Gastrocnemius medialis (tissue), 4 donors: Measurements from ENCODE around the gene ZSCAN29.

Source experiments
- POLR2A ChIP-seq, 2 donors: fragments of 450-650 bp; IDR thresholded peaks; one replicate each; pipeline ENCODE4 v1.6.1; 2017; ENCODE audit warnings: antibody characterized with exemption in 2 of 2, mild to moderate bottlenecking in 2 of 2, moderate library complexity in 2 of 2
- TF ChIP-seq, protein P1 (sequence below), 5 experiments: fragments of 450-650 bp in 3 of 5; fragments of 200-600 bp in 2 of 5; sonication (generic) in 2 of 5; IDR thresholded peaks in 4 of 5; conservative IDR thresholded peaks in 1 of 5; 1 replicate in 4 of 5; 2 replicates in 1 of 5; pipeline ENCODE4 v1.5.1; 2016 to 2019; ENCODE audit warnings: antibody characterized with exemption in 5 of 5, mild to moderate bottlenecking in 3 of 5, moderate library complexity in 3 of 5

DNA sequence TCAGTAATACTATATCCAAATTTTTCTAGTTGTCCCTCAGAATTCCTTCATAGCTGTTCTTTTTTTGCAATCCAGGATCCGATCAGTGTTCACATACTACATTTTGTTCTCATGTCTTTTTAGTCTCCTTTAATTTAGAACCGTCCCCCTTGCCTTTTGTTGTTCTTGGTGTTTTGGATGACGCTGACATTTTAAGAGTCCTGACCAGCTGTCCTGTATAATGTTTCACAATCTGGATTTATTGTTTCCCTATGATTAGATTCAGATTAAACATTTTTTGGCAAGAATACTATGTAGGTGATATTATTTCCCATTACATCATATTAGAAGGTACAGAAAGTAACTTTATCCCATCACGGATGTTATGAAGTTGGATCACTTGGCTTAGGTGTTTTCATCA lies 11.5 kb upstream of the ZSCAN29 start:
- TF ChIP-seq, protein P1, sequence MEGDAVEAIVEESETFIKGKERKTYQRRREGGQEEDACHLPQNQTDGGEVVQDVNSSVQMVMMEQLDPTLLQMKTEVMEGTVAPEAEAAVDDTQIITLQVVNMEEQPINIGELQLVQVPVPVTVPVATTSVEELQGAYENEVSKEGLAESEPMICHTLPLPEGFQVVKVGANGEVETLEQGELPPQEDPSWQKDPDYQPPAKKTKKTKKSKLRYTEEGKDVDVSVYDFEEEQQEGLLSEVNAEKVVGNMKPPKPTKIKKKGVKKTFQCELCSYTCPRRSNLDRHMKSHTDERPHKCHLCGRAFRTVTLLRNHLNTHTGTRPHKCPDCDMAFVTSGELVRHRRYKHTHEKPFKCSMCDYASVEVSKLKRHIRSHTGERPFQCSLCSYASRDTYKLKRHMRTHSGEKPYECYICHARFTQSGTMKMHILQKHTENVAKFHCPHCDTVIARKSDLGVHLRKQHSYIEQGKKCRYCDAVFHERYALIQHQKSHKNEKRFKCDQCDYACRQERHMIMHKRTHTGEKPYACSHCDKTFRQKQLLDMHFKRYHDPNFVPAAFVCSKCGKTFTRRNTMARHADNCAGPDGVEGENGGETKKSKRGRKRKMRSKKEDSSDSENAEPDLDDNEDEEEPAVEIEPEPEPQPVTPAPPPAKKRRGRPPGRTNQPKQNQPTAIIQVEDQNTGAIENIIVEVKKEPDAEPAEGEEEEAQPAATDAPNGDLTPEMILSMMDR (IDR thresholded peaks at IDR 0.05 in 4 of 5, conservative IDR thresholded peaks at IDR 0.05 in 1 of 5): no peak
- no peak for TF ChIP-seq POLR2A (IDR thresholded peaks at IDR 0.05)
